ENCODE measurements around the gene VPS26C. TPM values are rescaled to one million over a fixed set of nuclear protein-coding genes. Genes with fewer than 3 reads are reported as not detected.
A peak's percentile ranks its signal among the peaks of the same experiment; 100 is the strongest.

The VPS26C gene
- total and polyA plus RNA-seq, 10 of the 15 experiments (the other 5 are each of a cell fraction or from before 2014, with no cell fraction given): 32.5 to 65.1 (median 48.0) TPM

GRCh38 chr21:37276377-37276776, 9.2 kb upstream of the VPS26C start (continued):
- TF ChIP-seq ZNF592 (IDR thresholded peaks at IDR 0.05) (no peak), ELK1 (IDR thresholded peaks at IDR 0.05; ENCODE audit: low read depth, low read length) (no peak)

GRCh38 chr21:37273911-37274690, 7.0 kb upstream of the VPS26C start:
- Histone ChIP-seq H3K36me3 (ENCODE audit: control insufficient read depth in 2 of 2, insufficient read depth in 2 of 2, low read length in 1 of 2) (no peaks in the 10 kb centered on the region), H3K4me3 (no peak overlapping the region), H3K4me1 (ENCODE audit: control insufficient read depth, insufficient read depth, low read length) (no peaks in the 10 kb centered on the region; the same call in 1 of the 2 replicates), H3K27ac (ENCODE audit: control insufficient read depth, insufficient read depth) (no peak overlapping the region), H4K20me1 (ENCODE audit: control insufficient read depth, insufficient read depth) (no peaks in the 10 kb centered on the region), H3K27me3 (replicated peaks in 1 of 2; ENCODE audit: control insufficient read depth in 2 of 2, insufficient read depth in 2 of 2, low read length in 1 of 2) (no peaks in the 10 kb centered on the region), H3K4me2 (ENCODE audit: control insufficient read depth, insufficient read depth) (peak overlapping the region; percentile 66), H2AFZ (ENCODE audit: control insufficient read depth, low read depth, low read length) (peak overlapping the region; percentile 62), H3K9ac (ENCODE audit: control insufficient read depth, insufficient read depth, low read length) (no peak overlapping the region), H3K79me2 (ENCODE audit: control insufficient read depth, insufficient read depth, low read length) (no peaks in the 10 kb centered on the region), H3K9me3 (replicated peaks; ENCODE audit: control insufficient read depth, insufficient read depth, low read length) (no peaks in the 10 kb centered on the region)
- ATAC-seq (peak; percentile 93), FAIRE-seq (no peak), DNase-seq (ENCODE audit: low read depth, low spot score) (peak; percentile 13)
- ChIA-PET POLR2A (interaction anchor here (1.0 kb wide), 1 partner anchor 18 kb away, joined by 3 read pairs; no protein-coding TSS in a partner anchor), SMC1A (ENCODE audit: uncharacterized antibody, unreplicated experiment) (interaction anchor here (0.5 to 2.0 kb wide), 13 partner anchors 15 to 430 kb away, joined by 3 to 8 read pairs (median 3); no protein-coding TSS in a partner anchor), CTCF (interaction anchor here (0.7 to 1.5 kb wide), 4 partner anchors 39 to 399 kb away, joined by 3 to 4 read pairs (median 3); no protein-coding TSS in a partner anchor), RAD21 (ENCODE audit: unreplicated experiment) (interaction anchor here (0.7 to 1.2 kb wide), 6 partner anchors 15 to 205 kb away, joined by 3 to 6 read pairs (median 3); no protein-coding TSS in a partner anchor)
- no TSS peak for BruUV-seq (replicated peaks)
- in situ Hi-C loops (cut with MboI): no loop called here
- intact Hi-C loops (cut with micrococcal nuclease; ENCODE audit: unreplicated experiment): no loop called here
- 22% methylated on average over 9 of the region's 9 CpGs for WGBS (ENCODE audit: insufficient coverage, insufficient replicate concordance, low lambda C conversion rate, missing lambda C conversion rate)
- TF ChIP-seq TCF12 (IDR thresholded peaks at IDR 0.05; ENCODE audit: low read depth, low read length) (0 out of 2 replicates have a peak, but pooled peaks have one; percentile 55), ZBTB33 (IDR thresholded peaks at IDR 0.05) (no peak), BCL3 (IDR thresholded peaks at IDR 0.05; ENCODE audit: borderline replicate concordance, insufficient read depth, low read depth, low read length, poor library complexity, severe bottlenecking) (no peak), STAT1 (conservative IDR thresholded peaks at IDR 0.05) (no peak), CBX5 (IDR thresholded peaks at IDR 0.05; ENCODE audit: low read depth) (no peak), JUNB (IDR thresholded peaks at IDR 0.05) (peak; percentile 29; the same call in 1 of the 2 replicates)
